GM23338 (cell line): ENCODE data around the gene DAPL1. TPM values are rescaled to one million over a fixed set of nuclear protein-coding genes. Genes with fewer than 3 reads are reported as not detected.

Experiments
- ATAC-seq: fragments of 200-7000 bp; cut with Tn5 transposase; 3 replicates; pipeline ENCODE4 v1.9.1; 2020
- DNase-seq: peaks from one replicate; pipeline ENCODE4 v3.0.0-alpha.2; 2015; ENCODE audit warnings: low spot score
- H2AFZ ChIP-seq: fragments of 200-600 bp; sonication (generic); 2 replicates; pipeline ENCODE4 v1.8.0; 2016; ENCODE audit warnings: antibody characterized with exemption, mild to moderate bottlenecking, moderate library complexity
- H3F3A ChIP-seq: fragments of 200-600 bp; sonication (generic); replicated peaks from 2 replicates; pipeline ENCODE4 v1.8.0; 2017; ENCODE audit warnings: antibody characterized with exemption, mixed run types, low read depth
- H3K27ac ChIP-seq: fragments of 200-600 bp; sonication (generic); 2 replicates; pipeline ENCODE4 v1.6.1; 2016; ENCODE audit warnings: low read depth
- H3K27me3 ChIP-seq: fragments of 200-600 bp; sonication (generic); 2 replicates; pipeline ENCODE4 v1.8.0; 2016; ENCODE audit warnings: mild to moderate bottlenecking, mixed run types, moderate library complexity; ENCODE audit not compliant: insufficient read depth
- H3K36me3 ChIP-seq: fragments of 200-600 bp; sonication (generic); 2 replicates; pipeline ENCODE4 v1.8.0; 2016; ENCODE audit warnings: mild to moderate bottlenecking; ENCODE audit not compliant: insufficient read depth
- H3K4me1 ChIP-seq: fragments of 200-600 bp; sonication (generic); 2 replicates; pipeline ENCODE4 v1.8.0; 2016; ENCODE audit warnings: mild to moderate bottlenecking, moderate library complexity; ENCODE audit not compliant: insufficient read depth
- H3K4me2 ChIP-seq: fragments of 200-600 bp; sonication (generic); 2 replicates; pipeline ENCODE4 v1.7.1; 2017; ENCODE audit warnings: mixed run types
- H3K4me3 ChIP-seq: fragments of 200-600 bp; sonication (generic); 2 replicates; pipeline ENCODE4 v1.6.1; 2016; ENCODE audit warnings: mixed run types
- H3K79me2 ChIP-seq: fragments of 200-600 bp; sonication (generic); replicated peaks from 2 replicates; pipeline ENCODE4 v1.8.0; 2017; ENCODE audit warnings: mild to moderate bottlenecking; ENCODE audit not compliant: insufficient read depth
- H3K9me2 ChIP-seq: fragments of 200-600 bp; sonication (generic); 2 replicates; pipeline ENCODE4 v1.8.0; 2017; ENCODE audit not compliant: insufficient read depth
- H4K20me1 ChIP-seq: fragments of 200-600 bp; sonication (generic); replicated peaks from 2 replicates; pipeline ENCODE4 v1.8.0; 2017; ENCODE audit warnings: mild to moderate bottlenecking; ENCODE audit not compliant: insufficient read depth
- H3K27ac Mint-ChIP-seq: 2 replicates; pipeline ENCODE4 v1.8.0; 2020; ENCODE audit warnings: inconsistent platforms, mild to moderate bottlenecking, moderate library complexity, mixed read lengths
- H3K27me3 Mint-ChIP-seq: 3 replicates; pipeline ENCODE4 v1.8.0; 2022; ENCODE audit warnings: low read depth, mild to moderate bottlenecking, moderate library complexity, mixed read lengths, inconsistent platforms; ENCODE audit not compliant: insufficient read depth, poor library complexity
- H3K36me3 Mint-ChIP-seq: 3 replicates; pipeline ENCODE4 v1.8.0; 2021; ENCODE audit warnings: low read depth, mild to moderate bottlenecking, inconsistent platforms, moderate library complexity, mixed read lengths
- H3K4me1 Mint-ChIP-seq: 3 replicates; pipeline ENCODE4 v1.8.0; 2020; ENCODE audit warnings: mild to moderate bottlenecking, inconsistent platforms, mixed read lengths
- H3K4me3 Mint-ChIP-seq: 3 replicates; pipeline ENCODE4 v1.8.0; 2021; ENCODE audit warnings: moderate library complexity, mild to moderate bottlenecking, inconsistent platforms, mixed read lengths
- H3K9me3 Mint-ChIP-seq: 3 replicates; pipeline ENCODE4 v1.8.0; 2020; ENCODE audit warnings: moderate library complexity, mild to moderate bottlenecking, inconsistent platforms, mixed read lengths
- CREB1 ChIP-seq: fragments of 250-450 bp; sonication (Bioruptor Pico); IDR thresholded peaks from 2 replicates; pipeline ENCODE4 v1.5.0; 2020; ENCODE audit warnings: low read depth, mild to moderate bottlenecking, moderate library complexity
- CTCF ChIP-seq, 2 experiments: fragments of 200-600 bp in 1 of 2; sonication (generic) in 1 of 2; conservative IDR thresholded peaks; 2 replicates each; pipeline versions ENCODE4 v1.5.1 to v1.6.1; 2016 to 2017; ENCODE audit warnings: antibody characterized with exemption in 2 of 2, low read depth in 2 of 2, mild to moderate bottlenecking in 2 of 2, moderate library complexity in 1 of 2
- ETS1 ChIP-seq: IDR thresholded peaks from 2 replicates; pipeline ENCODE4 v1.6.1; 2016; ENCODE audit warnings: antibody characterized with exemption
- EZH2 ChIP-seq: fragments of 200-600 bp; sonication (generic); IDR thresholded peaks from one replicate; pipeline ENCODE4 v1.8.0; 2017; ENCODE audit warnings: antibody characterized with exemption, mild to moderate bottlenecking, low read depth; ENCODE audit not compliant: unreplicated experiment
- EZH2phosphoT487 ChIP-seq: fragments of 200-600 bp; sonication (generic); IDR thresholded peaks from one replicate; pipeline ENCODE4 v1.8.1; 2018; ENCODE audit warnings: antibody characterized with exemption; ENCODE audit not compliant: unreplicated experiment
- JUNB ChIP-seq: IDR thresholded peaks from one replicate; pipeline ENCODE4 v1.6.1; 2016; ENCODE audit warnings: antibody characterized with exemption; ENCODE audit not compliant: unreplicated experiment
- NANOG ChIP-seq: IDR thresholded peaks from 2 replicates; pipeline ENCODE4 v1.6.1; 2016; ENCODE audit warnings: antibody characterized with exemption, borderline replicate concordance
- POLR2AphosphoS5 ChIP-seq: IDR thresholded peaks from 2 replicates; pipeline ENCODE4 v1.6.1; 2016; ENCODE audit warnings: antibody characterized with exemption, low read depth
- REST ChIP-seq: IDR thresholded peaks from one replicate; pipeline ENCODE4 v1.6.1; 2018; ENCODE audit warnings: antibody characterized with exemption; ENCODE audit not compliant: unreplicated experiment
- STAT1 ChIP-seq: IDR thresholded peaks from one replicate; pipeline ENCODE4 v1.6.1; 2016; ENCODE audit warnings: antibody characterized with exemption; ENCODE audit not compliant: unreplicated experiment
- ZNF114 ChIP-seq: fragments of 250-450 bp; sonication (Bioruptor Pico); IDR thresholded peaks from 2 replicates; pipeline ENCODE4 v1.5.0; 2020; ENCODE audit warnings: mild to moderate bottlenecking, moderate library complexity
- ZNF331 ChIP-seq: fragments of 250-450 bp; sonication (Bioruptor Pico); IDR thresholded peaks from 2 replicates; pipeline ENCODE4 v1.5.0; 2020; ENCODE audit warnings: low read depth, mild to moderate bottlenecking, moderate library complexity
- ZNF462 ChIP-seq: fragments of 250-450 bp; sonication (Bioruptor Pico); IDR thresholded peaks from 2 replicates; pipeline ENCODE4 v1.5.0; 2020; ENCODE audit warnings: mild to moderate bottlenecking, moderate library complexity
- polyA plus RNA-seq: library from polyadenylated mRNA; unstranded; fragments of >200 nt; fragmentation: Nextera tagmentation; extraction: Ambion mirVana; gene quantifications from 2 replicates; pipeline ENCODE4 v1.2.1, GENCODE V29; 2016
- total RNA-seq: library from RNA; depleted of rRNA; stranded (reverse); fragments of >200 nt; shearing (Covaris generic); gene quantifications from 2 replicates; pipeline ENCODE4 v1.2.3, GENCODE V29; 2014

The DAPL1 gene
- total and polyA plus RNA-seq, 2 experiments from 2014 or later, result not detected

GRCh38 chr2:158809816-158810215, 14.7 kb downstream of the DAPL1 start:
- TF ChIP-seq REST (no peak), ETS1 (no peak), JUNB (no peak), EZH2phosphoT487 (no peak), ZNF114 (CRISPR knock-in tag) (no peak), ZNF331 (CRISPR knock-in tag) (no peak), NANOG (no peak), ZNF462 (CRISPR knock-in tag) (no peak), CREB1 (CRISPR knock-in tag) (no peak), POLR2AphosphoS5 (no peak), EZH2 (no peak), STAT1 (no peak), CTCF (conservative IDR thresholded peaks at IDR 0.05; ENCODE audit: low read depth in 2 of 2) (no peak)

More at GRCh38 chr2:158809816-158810215, 14.7 kb downstream of the DAPL1 start:
- Mint-ChIP-seq H3K27ac (no peak overlapping the region), H3K4me3 (no peak overlapping the region), H3K36me3 (no peaks in the 10 kb centered on the region), H3K27me3 (no peaks in the 10 kb centered on the region), H3K9me3 (no peaks in the 10 kb centered on the region; the same call in 2 of the 3 replicates), H3K4me1 (peaks cover 6% of the 10 kb centered on the region; the same call in 2 of the 3 replicates)
- H3K36me3 ChIP-seq, result no peaks in the 10 kb centered on the region
- no peaks in the 10 kb centered on the region for H3K79me2 ChIP-seq
- no peaks in the 10 kb centered on the region; the same call in 1 of the 2 replicates for H4K20me1 ChIP-seq
- H3K9me2 ChIP-seq, result no peaks in the 10 kb centered on the region
- DNase-seq, result no peak
- no peak for ATAC-seq
- peaks cover 4% of the 10 kb centered on the region; the same call in 1 of the 2 replicates for H3K4me1 ChIP-seq
- H3K27ac ChIP-seq, result no peak overlapping the region
- no peak overlapping the region for H3K4me2 ChIP-seq
- H2AFZ ChIP-seq, result no peak overlapping the region
- H3K27me3 ChIP-seq, result no peaks in the 10 kb centered on the region
- H3K4me3 ChIP-seq, result no peak overlapping the region
- no peaks in the 10 kb centered on the region for H3F3A ChIP-seq
